Hair follicle dermal papilla cell (primary cell): ENCODE results near the gene SLC2A11. TPM values are rescaled to one million over a fixed set of nuclear protein-coding genes. Genes with fewer than 3 reads are reported as not detected.

Experiments
- small RNA-seq: library from RNA; depleted of rRNA; stranded (forward); fragments of <200 nt; gene quantifications from one replicate; pipeline ENCODE3, GENCODE V24; 2012
- total RNA-seq: library from RNA; depleted of rRNA; stranded (reverse); fragments of >200 nt; gene quantifications from 2 replicates; pipeline ENCODE4 v1.2.3, GENCODE V29; 2012

Gene SLC2A11, protein sequence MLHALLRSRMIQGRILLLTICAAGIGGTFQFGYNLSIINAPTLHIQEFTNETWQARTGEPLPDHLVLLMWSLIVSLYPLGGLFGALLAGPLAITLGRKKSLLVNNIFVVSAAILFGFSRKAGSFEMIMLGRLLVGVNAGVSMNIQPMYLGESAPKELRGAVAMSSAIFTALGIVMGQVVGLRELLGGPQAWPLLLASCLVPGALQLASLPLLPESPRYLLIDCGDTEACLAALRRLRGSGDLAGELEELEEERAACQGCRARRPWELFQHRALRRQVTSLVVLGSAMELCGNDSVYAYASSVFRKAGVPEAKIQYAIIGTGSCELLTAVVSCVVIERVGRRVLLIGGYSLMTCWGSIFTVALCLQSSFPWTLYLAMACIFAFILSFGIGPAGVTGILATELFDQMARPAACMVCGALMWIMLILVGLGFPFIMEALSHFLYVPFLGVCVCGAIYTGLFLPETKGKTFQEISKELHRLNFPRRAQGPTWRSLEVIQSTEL
- total RNA-seq, result 9.2 and 12.7 TPM in 2 replicates

DNA sequence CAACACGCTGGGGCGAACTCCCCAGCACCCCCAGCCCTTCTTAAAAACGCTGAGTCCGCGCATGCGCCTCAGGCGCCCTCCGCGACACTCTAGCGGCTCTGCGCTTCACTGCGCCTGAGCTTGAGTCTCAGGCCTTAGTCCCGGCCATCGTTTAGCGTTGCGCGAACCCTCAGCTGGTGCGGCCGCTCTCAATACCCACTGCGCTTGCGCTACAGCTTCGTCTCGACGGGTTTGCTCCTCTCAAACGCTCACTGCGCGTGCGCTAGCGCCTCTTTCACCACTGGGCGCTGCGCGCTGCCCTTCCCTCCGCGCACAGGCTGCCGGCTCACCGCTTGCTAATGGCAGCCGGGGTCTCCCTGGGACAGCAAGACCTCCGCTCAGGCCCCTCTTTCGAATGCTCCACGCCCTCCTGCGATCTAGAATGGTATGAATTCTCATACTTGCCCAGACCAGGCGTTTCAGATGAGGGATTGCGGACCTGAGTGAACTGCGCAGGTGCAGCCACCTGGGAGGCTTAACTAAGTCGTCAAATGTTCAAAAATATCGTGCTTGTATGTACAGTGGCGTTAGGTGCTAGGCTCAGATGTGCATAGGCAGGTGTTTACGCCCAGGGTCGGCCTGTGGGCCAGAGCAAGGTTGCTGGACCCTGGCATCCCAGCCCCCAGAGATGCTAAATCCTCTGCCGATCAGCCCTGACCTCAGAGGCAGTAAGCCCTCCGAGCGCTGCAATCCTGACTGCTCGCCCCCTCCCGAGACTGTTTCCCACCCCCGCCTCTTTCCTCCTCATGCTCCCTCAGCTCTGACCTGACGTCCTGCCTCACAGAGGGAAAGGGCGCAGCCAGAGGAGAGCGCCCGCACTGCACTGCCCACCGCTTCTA is at the start of gene SLC2A11:
TSS of gene SLC2A11 (plus strand) at position 270 of the 878 bp plus-strand sequence. CDS start at position 395, 125 bp downstream.

DNA sequence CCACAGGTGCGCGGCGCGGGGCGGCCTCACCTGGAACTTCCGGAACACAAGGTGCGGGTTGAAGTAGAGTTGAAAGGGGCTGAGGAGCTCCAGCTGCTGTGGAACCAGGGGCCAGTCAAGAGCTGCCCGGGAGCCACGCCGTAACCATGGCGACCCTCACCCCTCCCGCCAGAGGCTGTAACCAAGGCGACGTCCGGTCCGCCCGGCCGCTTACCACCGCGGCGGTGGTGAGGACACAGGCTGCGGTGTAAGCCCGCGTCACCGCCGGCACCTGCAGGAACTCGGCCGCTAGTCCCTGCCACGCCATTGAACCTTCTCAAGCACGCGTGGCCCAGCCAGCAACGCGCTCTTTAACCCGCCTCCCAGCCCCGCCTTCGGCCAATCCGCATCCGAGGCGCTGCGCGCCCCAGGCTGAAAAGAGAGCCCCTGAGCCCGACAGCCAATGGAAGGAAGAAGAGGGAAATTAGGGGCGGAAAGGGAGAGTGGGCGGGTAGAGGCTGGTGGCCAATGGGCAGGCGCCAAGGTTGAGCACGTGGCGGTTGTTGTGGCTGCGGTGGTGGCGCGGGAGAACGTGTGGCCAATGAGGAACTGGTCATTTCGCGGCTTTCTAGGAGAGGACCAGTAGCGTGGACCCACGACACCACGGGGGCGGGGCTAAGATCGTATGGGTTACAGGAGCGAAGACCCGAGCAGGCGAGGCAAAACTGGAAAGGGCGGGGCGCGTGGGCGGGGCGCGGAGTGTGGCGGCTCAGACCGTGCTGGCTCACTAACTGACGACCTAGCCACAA is 18.8 kb upstream of the SLC2A11 start, which contains the start of gene DERL3:
TSS of gene DERL3 (minus strand) at position 326 of the 788 bp plus-strand sequence. CDS start at position 307, 19 bp downstream.

DNA sequence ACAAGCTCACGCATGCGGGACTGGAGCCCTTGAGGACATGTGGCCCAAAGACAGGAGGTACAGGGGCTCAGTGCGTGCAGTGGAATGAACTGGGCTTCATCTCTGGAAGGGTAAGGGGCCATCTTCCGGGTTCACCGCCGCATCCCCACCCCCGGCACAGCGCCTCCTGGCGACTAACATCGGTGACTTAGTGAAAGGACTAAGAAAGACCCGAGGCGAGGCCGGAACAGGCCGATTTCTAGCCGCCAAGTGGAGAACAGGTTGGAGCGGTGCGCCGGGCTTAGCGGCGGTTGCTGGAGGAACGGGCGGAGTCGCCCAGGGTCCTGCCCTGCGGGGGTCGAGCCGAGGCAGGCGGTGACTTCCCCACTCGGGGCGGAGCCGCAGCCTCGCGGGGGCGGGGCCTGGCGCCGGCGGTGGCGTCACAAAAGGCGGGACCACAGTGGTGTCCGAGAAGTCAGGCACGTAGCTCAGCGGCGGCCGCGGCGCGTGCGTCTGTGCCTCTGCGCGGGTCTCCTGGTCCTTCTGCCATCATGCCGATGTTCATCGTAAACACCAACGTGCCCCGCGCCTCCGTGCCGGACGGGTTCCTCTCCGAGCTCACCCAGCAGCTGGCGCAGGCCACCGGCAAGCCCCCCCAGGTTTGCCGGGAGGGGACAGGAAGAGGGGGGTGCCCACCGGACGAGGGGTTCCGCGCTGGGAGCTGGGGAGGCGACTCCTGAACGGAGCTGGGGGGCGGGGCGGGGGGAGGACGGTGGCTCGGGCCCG is 36.5 kb downstream of the SLC2A11 start, which contains the start of gene MIF:
TSS of gene MIF (plus strand) at position 439 of the 765 bp plus-strand sequence. CDS start at position 531, 92 bp downstream.

Small RNAs within 50 kb of the gene (small RNA-seq; reads per million reads assigned to genes)
- not detected for gene RN7SL268P

Other genes with a start within 250 kb of the SLC2A11 start
- not detected in 2 replicates for gene DRICH1, start 225.6 kb upstream of the SLC2A11 start, total RNA-seq
- gene RGL4, start 166.9 kb upstream of the SLC2A11 start, total RNA-seq, result not detected in 2 replicates
- gene ZNF70, start 106.8 kb upstream of the SLC2A11 start, total RNA-seq, result 6.8 and 10.4 TPM in 2 replicates
- not detected in 2 replicates for gene VPREB3, start 103.5 kb upstream of the SLC2A11 start, total RNA-seq
- 1.8 and 2.2 TPM in 2 replicates for gene C22orf15, start 94.9 kb upstream of the SLC2A11 start, total RNA-seq
- gene CHCHD10, start 89.9 kb upstream of the SLC2A11 start, total RNA-seq, result 2.6 and 4.3 TPM in 2 replicates
- 15.6 and 16.9 TPM in 2 replicates for gene MMP11, start 85.0 kb upstream of the SLC2A11 start, total RNA-seq
- gene SMARCB1, start 70.9 kb upstream of the SLC2A11 start, total RNA-seq, result 59.9 and 73.2 TPM in 2 replicates
- 0.16 and 0.36 TPM in 2 replicates for gene DERL3, start 18.9 kb upstream of the SLC2A11 start, total RNA-seq
- gene MIF, start 36.5 kb downstream of the SLC2A11 start, total RNA-seq, result 121 and 141 TPM in 2 replicates
- 0.16 and 3.3 TPM in 2 replicates for gene GSTT2B, start 103.3 kb downstream of the SLC2A11 start, total RNA-seq
- 0.61 TPM in 1 of 2 replicates, not detected in the other for gene DDTL, start 109.0 kb downstream of the SLC2A11 start, total RNA-seq
- gene DDT, start 116.6 kb downstream of the SLC2A11 start, total RNA-seq, result 48.4 and 59.9 TPM in 2 replicates
- 0.16 and 2.3 TPM in 2 replicates for gene GSTT2, start 122.3 kb downstream of the SLC2A11 start, total RNA-seq
- not detected in 2 replicates for gene GSTT4, start 147.6 kb downstream of the SLC2A11 start, total RNA-seq
- gene CABIN1, start 153.4 kb downstream of the SLC2A11 start, total RNA-seq, result 55.3 and 57.0 TPM in 2 replicates